ACHN (cell line): ENCODE measurements around the gene S100A10.

ENCODE experiments used
- DNase-seq: peaks from one replicate; pipeline ENCODE4 v3.0.0-alpha.2; 2015
- in situ Hi-C: cut with HindIII; loops from 2 replicates; pipeline ENCODE4 v1.10.0; 2017; ENCODE audit warnings: low sequenced_read_pairs, low pct_ligation_motif_present, low pct_unique_long_range_greater_than_20kb

The S100A10 gene

DNA sequence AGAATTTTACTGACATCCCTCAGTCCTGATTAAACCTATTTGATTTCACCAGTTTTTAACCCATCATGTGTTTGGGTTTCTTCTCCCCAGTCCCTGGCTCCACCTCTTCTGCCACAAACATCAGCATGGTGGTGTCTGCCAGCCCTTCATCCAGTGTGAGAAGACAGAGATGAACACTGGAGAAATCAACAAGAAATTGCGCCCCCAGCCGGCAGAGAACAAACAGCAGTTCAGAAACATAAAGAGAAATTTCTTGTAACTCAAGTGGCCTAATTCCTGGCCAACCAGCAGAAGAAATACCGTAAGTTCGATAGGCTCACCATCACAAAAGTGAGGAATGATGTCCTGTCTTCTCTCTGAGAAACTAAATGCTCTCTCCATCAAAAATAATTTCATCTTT, 24.9 kb upstream of the S100A10 start:
- peak; percentile 33 for DNase-seq
- in situ Hi-C loops: loop anchor here (25.0 kb wide), 1 partner anchor 106 kb away; the partner anchor contains the start of gene THEM4

DNA sequence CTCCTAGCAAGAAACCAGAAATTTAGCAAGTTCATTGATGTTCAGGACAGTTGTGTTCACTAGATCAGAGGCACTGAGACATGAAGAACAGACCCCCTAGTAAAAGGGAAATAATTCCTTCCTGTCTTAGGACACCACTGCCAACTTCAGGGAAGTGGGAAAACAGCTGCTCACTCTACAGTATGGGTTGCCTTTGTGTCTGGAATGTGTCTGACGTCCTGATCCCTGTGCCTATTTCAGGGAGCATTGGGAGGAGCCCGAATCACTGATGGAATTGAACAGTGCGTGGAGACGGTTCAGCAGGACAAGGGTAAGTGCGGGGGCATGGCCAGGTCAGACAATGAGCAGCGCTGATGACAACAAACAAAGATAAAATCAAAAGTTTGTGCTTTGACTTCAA, 22.1 kb upstream of the S100A10 start:
- in situ Hi-C loops: loop anchor here (25.0 kb wide), 1 partner anchor 103 kb away; the partner anchor contains the start of gene THEM4

DNA sequence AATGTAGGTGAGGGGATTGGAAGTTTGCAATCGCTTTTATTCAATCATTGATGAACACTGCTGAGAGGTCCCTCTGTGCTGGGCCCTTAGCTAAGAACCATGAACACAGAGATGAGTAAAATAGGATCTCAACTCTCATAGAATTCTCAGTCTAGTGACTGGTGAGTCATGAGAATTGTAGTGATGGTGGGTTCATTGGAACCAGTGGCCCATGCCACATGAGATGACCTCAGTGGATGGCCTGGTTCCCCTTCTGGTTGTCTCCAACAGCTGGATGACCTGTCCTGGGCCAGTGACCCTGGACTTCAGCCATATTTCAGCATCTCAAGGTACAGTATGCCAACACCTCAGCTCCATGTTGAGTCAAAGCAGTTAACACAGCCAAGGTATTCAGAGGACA, 21.3 kb upstream of the S100A10 start:
- DNase-seq: no peak
- in situ Hi-C loops: loop anchor here (25.0 kb wide), 1 partner anchor 103 kb away; the partner anchor contains the start of gene THEM4

More for the DNA sequence above, 22.1 kb upstream of the S100A10 start:
- no peak for DNase-seq

DNA sequence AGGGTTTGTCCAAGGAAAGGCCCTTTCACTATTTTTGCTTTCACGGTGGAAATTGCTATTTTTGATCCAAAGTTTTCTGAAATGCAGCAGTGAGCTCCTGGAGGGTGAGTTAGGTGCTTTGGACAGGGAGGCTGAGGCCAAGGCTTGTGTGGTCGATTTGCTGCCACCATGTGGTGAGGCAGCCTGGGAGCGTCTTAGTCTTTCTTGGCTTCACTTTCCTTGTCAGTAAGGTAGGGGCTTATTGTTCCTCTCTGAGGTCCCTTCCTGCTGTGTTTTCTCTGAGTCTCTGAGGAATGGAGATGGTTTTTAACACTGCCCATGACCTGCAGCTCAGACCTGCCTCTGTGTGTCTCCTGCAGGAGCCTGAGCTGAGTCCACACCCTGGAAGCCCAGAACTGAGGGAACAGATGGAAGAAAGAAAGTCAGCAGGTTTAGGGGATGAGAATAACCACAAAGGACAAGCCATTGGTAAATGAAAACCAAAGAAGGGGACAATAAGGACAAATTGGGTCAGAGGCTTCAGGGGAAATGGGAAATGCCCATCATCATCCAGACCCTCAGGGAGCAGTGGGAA, 20.1 kb upstream of the S100A10 start:
- in situ Hi-C loops: loop anchor here (25.0 kb wide), 1 partner anchor 101 kb away; the partner anchor contains the start of gene THEM4
- DNase-seq: peak; percentile 61

DNA sequence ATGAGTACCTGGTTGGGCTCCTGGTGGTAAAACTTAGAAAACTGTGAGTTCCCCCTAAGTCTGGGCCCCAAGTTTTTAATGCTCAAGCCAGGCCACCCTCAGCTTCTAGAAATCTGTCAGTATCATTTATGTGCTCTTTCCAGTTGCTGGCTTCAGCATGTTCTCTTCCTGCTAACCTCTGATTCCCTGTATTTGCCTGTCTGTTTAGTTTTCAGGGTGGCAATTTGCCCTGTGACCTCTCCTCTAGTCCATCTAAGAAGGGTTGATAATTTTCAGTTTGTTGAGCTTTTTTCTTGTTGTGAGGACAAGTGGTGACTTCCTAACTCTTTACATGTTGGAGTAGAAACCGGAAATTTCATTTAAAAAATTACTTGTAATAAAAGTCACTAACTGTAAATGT, 16.0 kb upstream of the S100A10 start:
- in situ Hi-C loops: loop anchor here (25.0 kb wide), 1 partner anchor 97 kb away; the partner anchor contains the start of gene THEM4
- DNase-seq: no peak

DNA sequence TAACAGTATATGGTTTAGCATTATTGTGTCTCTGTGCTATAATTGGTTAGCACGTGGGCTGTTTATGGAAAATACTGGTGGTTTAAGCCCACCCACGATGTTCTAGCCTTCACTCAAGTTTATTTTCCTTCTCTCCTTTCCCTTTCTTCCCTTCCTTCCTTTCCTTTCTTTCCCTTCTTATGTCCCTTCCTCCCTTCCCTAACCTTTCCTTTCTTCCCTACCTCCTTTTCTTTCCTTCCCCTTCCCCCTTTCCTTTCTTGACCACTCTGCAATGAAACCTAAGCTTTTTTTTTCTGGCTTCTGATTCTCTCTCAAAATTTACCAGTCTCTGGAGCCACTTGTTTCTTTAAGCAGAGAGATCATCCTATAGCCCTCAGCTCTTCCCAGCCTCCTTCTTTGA, 13.4 kb upstream of the S100A10 start:
- in situ Hi-C loops: loop anchor here (25.0 kb wide), 1 partner anchor 95 kb away; the partner anchor contains the start of gene THEM4
- DNase-seq: no peak

DNA sequence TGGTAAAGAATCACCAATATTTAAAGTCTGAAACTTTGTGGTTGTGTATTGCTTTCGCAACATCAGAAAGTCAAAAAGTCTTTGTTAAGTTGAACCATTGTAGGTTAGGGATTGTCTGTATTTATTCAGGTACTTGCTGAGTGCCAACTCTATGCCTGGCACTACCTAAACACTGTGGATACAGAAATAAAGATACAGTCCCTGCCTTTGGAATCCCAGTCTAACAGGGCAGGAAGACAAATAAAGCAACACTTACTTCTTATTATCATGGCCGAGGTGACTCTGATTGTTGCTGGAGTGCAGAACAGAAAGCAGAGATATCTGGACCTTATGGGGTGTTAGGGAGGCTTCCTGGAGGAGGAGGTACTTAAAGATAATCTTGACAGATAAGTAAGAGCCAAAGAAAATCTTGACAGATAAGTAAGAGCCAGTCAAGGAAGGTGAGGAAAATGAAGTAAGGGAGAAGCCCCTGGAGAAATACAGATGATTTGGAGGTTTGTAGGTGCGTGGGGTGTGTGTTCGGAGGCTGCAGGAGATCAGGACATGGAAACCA, 11.8 kb upstream of the S100A10 start:
- in situ Hi-C loops: loop anchor here (25.0 kb wide), 1 partner anchor 93 kb away; the partner anchor contains the start of gene THEM4

DNA sequence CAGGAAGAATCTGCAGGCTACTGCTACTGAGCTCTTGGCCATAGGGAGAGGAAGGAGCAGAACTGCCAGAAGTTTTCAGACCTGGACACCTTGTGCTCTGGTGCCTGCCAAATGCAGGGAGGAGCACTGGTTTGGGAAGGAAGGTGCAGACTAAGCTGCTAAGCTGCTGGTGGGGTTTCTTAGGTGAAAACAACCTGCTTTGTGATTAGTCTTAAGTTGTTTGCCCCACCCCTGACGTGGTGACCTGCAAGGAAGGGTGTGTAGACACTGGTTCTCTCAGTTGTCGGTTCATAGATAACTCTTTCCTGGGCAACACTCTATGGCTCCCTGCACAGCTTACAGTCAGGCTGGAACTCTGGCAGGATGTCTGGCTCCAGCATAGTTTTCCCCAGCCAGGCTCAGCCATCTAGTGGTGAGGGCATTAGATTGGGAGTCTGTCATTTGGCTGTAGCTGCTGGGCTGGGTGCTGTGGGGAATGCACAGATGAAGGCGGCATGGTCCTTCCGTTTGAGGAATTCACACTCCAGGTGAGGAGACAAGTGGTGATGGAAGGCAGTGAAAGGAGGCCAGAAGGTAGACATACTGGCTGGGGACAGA, 10.3 kb upstream of the S100A10 start:
- no peak for DNase-seq
- in situ Hi-C loops: loop anchor here (25.0 kb wide), 1 partner anchor 92 kb away; the partner anchor contains the start of gene THEM4

More for the DNA sequence above, 11.8 kb upstream of the S100A10 start:
- no peak for DNase-seq

DNA sequence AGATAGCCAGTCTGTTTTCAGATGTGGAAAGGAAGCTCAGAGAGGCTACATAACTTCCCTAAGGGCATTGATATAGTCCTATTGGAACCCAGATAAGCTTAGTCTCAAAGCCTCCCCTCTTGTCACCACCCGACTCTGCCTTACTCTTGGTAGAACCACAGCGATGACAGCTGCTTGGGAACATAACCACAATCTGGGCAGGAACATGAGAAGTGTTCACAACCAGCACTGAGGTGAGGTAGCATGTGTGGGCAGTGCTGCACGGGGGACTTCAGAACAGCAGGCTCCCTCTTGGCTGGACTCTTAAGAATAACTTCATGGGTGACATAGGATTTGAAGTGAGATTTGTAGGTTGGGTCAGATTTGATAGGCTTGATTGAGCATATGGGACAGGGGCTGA, 9.3 kb upstream of the S100A10 start:
- in situ Hi-C loops: loop anchor here (25.0 kb wide), 1 partner anchor 91 kb away; the partner anchor contains the start of gene THEM4
- DNase-seq: no peak

DNA sequence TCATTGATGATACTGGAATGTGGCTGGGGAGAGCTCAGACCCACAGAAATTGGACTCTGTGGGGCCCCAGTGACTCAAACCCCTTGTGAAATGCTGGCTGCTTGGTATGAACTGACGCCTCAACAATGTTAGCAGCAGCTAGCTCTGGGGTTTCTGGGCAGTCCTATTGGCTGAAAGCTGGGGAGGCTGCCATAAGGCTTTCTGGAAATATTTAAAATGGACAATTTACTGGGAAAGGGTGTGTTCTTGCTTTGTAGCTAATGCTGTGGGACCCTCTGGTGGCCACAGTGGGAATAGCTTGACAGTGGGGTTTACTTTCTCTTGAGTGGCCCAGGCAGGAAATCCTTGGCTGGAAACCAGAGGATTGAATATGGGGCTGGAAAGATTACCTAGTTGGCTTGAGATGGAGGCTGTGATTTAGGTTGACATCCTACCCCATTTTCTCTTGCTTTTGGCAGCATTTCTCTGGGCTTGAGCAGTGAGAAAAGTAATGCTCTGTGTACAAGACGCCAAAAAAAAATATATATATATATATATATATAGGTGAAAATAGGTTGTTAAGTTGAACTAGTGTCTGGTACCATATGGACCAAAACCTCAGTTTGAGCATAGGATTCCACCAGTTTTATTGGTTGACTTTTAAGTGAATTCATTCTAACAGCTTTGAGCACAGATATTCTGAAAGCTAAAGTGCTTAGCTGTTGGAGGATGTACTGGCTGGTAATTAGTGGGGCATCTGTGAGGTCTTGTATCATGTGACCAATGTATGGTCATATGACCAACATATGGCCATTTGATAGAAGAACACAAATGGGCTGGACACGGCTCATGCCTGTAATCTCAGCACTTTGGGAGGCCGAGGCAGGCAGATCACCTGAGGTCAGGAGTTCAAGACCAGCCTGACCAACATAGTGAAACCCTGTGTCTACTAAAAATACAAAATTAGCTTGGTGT, 8.2 kb upstream of the S100A10 start:
- peak; percentile 92 for DNase-seq
- in situ Hi-C loops: loop anchor here (25.0 kb wide), 1 partner anchor 90 kb away; the partner anchor contains the start of gene THEM4

DNA sequence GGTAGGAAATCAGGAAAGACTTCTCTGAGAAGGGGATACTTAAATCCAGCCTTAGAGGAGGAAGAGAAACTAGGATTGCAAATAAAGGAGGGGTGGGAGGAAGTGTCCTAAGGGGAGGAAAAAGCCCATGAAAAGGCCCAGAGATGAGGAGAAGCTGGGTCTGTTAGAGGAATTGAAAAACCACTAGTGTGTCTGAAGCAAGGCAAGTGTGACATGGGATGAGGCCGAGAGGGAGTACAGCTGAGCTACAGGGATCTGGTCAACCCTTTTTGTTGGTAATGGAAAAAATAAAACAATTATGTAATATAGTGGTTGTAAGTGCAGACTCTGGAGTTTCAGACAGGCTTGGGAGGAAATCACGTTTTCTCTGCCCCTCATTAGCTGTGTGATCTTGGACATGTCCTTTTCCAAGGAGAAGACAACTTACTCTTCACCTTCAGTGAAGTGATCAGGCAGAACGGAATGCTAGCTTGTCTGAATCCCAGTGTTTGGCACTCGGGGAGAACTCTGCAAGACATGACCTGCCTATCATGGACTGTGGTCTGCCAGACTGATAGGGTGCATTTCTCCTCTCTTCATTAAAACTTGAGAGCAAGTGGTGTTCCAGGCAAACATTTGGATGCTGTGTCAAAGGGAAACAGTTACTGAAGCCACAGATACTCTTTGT, 7.4 kb upstream of the S100A10 start:
- no peak for DNase-seq
- in situ Hi-C loops: loop anchor here (25.0 kb wide), 1 partner anchor 89 kb away; the partner anchor contains the start of gene THEM4

DNA sequence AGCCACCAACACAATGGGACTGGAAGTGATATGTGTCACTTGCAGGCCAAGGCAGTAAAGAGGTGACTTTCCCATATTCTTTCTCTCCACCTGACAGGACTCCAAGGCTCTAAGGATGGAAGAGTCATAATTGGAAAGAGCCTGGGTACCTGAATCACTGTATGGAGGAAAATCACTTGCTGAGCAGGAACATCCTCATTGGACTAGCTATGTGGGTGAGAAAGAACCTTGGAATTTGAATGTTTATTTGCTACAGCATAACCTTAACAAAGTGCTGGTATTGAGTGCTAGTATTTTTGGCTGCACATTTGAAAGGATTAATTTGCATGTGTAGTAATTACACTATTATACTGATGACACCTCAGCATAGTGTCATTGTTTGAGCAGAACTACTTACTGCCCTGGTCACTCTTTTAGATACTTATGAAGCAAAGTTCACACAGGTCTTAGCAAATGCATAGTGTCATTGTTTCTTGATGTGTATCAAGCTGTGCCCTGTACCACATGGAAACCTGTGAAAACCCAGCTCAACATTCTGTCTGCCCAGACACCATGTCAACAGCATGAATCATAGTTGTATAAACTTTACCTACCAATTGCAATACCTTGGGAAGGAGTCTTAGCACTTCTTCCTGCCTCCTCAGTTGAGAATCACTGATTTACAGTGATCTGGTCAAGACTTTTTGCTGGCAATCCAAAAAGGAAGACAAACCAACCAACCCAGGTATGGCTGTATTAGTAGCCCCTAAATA, 5.1 kb upstream of the S100A10 start:
- in situ Hi-C loops: no loop called here
- peak; percentile 86 for DNase-seq

DNA sequence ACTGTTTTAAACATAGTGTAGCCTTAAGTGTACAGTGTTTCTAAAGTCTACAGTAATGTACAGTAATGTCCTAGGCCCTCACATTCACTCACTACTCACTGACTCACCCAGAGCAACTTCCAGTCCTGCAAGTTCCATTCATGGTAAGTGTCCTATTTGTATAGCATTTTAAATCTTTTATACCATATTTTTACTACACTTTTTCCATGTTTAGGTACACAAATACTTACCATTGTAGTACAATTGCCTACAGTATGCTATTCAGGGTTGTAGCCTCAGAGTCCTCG, 3.6 kb upstream of the S100A10 start:
- DNase-seq: no peak
- in situ Hi-C loops: no loop called here

DNA sequence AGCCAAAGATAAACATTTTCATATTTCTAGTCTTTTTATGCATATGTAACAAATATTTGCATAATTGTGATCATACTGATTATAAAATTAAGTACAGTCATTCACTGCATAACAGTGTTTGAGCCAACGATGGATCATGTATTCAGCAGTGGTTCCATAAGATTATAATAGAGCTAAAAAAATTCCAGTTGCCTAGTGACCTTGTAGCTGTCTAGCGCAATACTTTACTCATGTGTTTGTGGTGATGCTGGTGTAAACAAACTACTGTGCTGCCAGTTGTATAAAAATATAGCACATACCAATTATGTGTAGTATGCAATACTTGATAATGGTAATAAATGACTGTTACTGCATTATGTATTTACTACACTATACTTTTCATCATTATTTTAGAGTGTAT, 2.1 kb upstream of the S100A10 start:
- in situ Hi-C loops: no loop called here

DNA sequence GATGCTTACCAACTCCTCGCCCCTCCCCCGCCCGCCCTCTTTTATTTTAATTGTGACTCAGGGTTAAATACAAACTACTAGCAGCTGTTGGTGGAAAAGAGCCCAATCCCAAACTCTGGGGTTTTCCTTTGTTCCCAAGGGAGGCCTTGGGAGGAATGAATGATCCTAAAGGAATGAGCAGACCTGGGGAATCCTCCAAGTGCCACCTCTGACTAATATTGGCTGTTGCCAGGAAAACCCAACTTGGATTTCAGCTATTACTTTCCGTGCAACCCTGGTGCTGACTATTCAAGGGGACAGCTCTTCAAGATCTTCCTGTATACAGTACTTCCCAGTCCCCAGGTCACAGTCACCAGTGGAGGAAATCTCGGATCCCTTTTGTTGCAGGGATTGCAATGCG, 1.3 kb upstream of the S100A10 start:
- peak; percentile 98 for DNase-seq
- in situ Hi-C loops: no loop called here

More for the DNA sequence above, 2.1 kb upstream of the S100A10 start:
- no peak for DNase-seq

DNA sequence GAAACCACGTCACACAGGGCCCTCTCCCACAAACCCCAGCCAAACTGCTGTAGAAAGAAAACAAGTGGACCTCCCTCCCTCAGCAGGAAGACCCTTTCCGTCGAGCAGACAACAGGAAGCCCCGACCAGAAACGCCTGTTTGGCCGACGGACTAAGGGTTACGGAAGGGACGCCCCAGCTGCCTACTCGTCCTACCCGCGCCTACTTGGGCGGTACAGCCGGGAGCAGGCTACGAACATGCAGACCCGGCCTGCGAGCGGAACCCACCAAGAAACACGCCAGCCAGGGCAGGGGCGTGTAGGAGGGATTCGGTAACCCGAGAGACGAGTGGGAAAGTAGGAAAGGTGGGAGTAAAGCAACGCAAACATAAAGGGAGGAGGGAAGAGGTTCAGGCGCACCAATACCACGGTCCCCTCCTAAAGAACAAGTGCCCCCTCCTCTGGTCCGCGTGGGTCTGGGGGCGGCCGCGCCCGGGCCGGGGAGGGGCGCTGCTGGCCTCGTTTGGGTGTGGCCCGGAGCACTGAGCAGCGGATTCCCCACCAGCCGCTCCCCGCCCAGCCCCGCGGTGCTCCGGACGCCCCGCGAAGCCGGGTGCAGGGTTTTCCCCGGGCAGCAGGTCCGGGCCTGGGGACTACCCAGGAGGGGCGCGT, 450 bp downstream of the S100A10 start:
- no peak for DNase-seq
- in situ Hi-C loops: no loop called here
